ENCODE data around the gene TRIM72. TPM values are rescaled to one million over a fixed set of nuclear protein-coding genes. Genes with fewer than 3 reads are reported as not detected.
A peak's percentile ranks its signal among the peaks of the same experiment; 100 is the strongest.

The TRIM72 gene
- total and polyA plus RNA-seq, 9 of the 15 experiments (the other 6 are each of a cell fraction or from before 2014, with no cell fraction given), result under 0.01 TPM; not detected in 8

GRCh38 chr16:31243734-31244670, 30.1 kb downstream of the TRIM72 start (continued):
- TF ChIP-seq ZNF318 (IDR thresholded peaks at IDR 0.05; ENCODE audit: borderline replicate concordance in 1 of 2, low read depth in 1 of 2) (no peak), SMARCA5 (IDR thresholded peaks at IDR 0.05) (peak; percentile 34; the same call in 1 of the 2 replicates), MEIS2 (IDR thresholded peaks at IDR 0.05; ENCODE audit: partially characterized antibody) (peak; percentile 31), MECOM (CRISPR knock-in tag; IDR thresholded peaks at IDR 0.05) (no peak), ZC3H11A (IDR thresholded peaks at IDR 0.05; ENCODE audit: low read depth, low read length) (no peak), SP1 (CRISPR knock-in tag; IDR thresholded peaks at IDR 0.05) (no peak), ARID3B (CRISPR knock-in tag; IDR thresholded peaks at IDR 0.05; ENCODE audit: borderline replicate concordance) (no peak), ZNF609 (CRISPR knock-in tag; IDR thresholded peaks at IDR 0.05; ENCODE audit: borderline replicate concordance) (no peak), ZNF253 (CRISPR knock-in tag; conservative IDR thresholded peaks at IDR 0.05) (no peak), POU5F1 (IDR thresholded peaks at IDR 0.05; ENCODE audit: borderline replicate concordance, low read depth, low read length, partially characterized antibody) (no peak)

Data from K562 (cell line).